Neural progenitor cell (in vitro differentiated cells): ENCODE data around the gene MRM2.

ENCODE experiments used
- CTCF ChIP-seq: fragments of 200-600 bp; sonication (generic); IDR thresholded peaks from 2 replicates; pipeline ENCODE4 v1.5.1; 2017; ENCODE audit warnings: antibody characterized with exemption, mild to moderate bottlenecking
- EZH2phosphoT487 ChIP-seq: fragments of 200-600 bp; sonication (generic); IDR thresholded peaks from 2 replicates; pipeline ENCODE4 v1.6.1; 2017; ENCODE audit warnings: antibody characterized with exemption

GRCh38 chr7:2280424-2280823 lies 38.4 kb upstream of the MRM2 start:
- TF ChIP-seq CTCF: no peak
- TF ChIP-seq EZH2phosphoT487: no peak
